HepG2 (cell line): ENCODE results near the gene UTF1. TPM values are rescaled to one million over a fixed set of nuclear protein-coding genes. Genes with fewer than 3 reads are reported as not detected.

Experiments
- ATAC-seq: fragments of 200-7000 bp; cut with Tn5 transposase; 3 replicates; pipeline ENCODE4 v1.9.1; 2020; ENCODE audit warnings: mild to moderate bottlenecking, moderate library complexity
- BruUV-seq: library from RNA; stranded (reverse); fragments of 400-500 nt; replicated peaks from 2 replicates; lab custom pipeline; 2021; lab: Mats Ljungman, UMichigan
- CTCF ChIA-PET: fragments of 300-600 bp; formaldehyde crosslinking; extraction: SDS; loops from one replicate; lab custom pipeline; 2021; ENCODE audit warnings: low total read pairs, inconsistent platforms, low intra/inter-chr PET ratio; lab: Yijun Ruan, JAX
- POLR2A ChIA-PET: fragments of 350-600 bp; sonication (Branson Sonifier 250); formaldehyde crosslinking; loops from one replicate; lab custom pipeline; 2020; ENCODE audit warnings: antibody characterized with exemption, inconsistent platforms; lab: Yijun Ruan, JAX
- DNase-seq: peaks from one replicate; pipeline ENCODE4 v3.0.0-alpha.2; 2015; ENCODE audit warnings: low spot score
- FAIRE-seq: peaks from 3 replicates; lab custom pipeline; 2011; peaks lifted over from hg19 to GRCh38; lab: Jason Lieb, UNC
- H2AFZ ChIP-seq: one replicate; pipeline ENCODE4 v1.6.1; 2011; ENCODE audit warnings: low read length, inconsistent platforms
- H3K27ac ChIP-seq: fragments of 300-600 bp; 3 replicates; pipeline ENCODE4 v1.8.0; 2011; ENCODE audit warnings: mixed run types, mild to moderate bottlenecking, mixed read lengths, low read length, inconsistent platforms; ENCODE audit not compliant: insufficient read depth; ENCODE audit errors: extremely low read length
- H3K27me3 ChIP-seq, 2 experiments: fragments of 200-600 bp in 1 of 2; 2 replicates in 1 of 2; 3 replicates in 1 of 2; pipeline versions ENCODE4 v1.6.0 to v1.8.0; 2011; ENCODE audit warnings: low read length in 2 of 2, mild to moderate bottlenecking in 2 of 2, moderate library complexity in 2 of 2, inconsistent platforms in 1 of 2; ENCODE audit not compliant: insufficient read depth in 2 of 2, control insufficient read depth in 1 of 2
- H3K36me3 ChIP-seq, 2 experiments: fragments of 200-600 bp in 1 of 2; replicated peaks in 1 of 2; 2 replicates in 1 of 2; 3 replicates in 1 of 2; pipeline versions ENCODE4 v1.5.1 to v1.8.0; 2011; ENCODE audit warnings: low read length in 2 of 2, inconsistent platforms in 1 of 2; ENCODE audit not compliant: insufficient read depth in 2 of 2, control insufficient read depth in 1 of 2
- H3K4me1 ChIP-seq: 2 replicates; pipeline ENCODE4 v1.5.1; 2012; ENCODE audit warnings: low read length, inconsistent platforms; ENCODE audit not compliant: insufficient read depth
- H3K4me2 ChIP-seq: 2 replicates; pipeline ENCODE4 v1.6.0; 2011; ENCODE audit warnings: low read depth, low read length, inconsistent platforms
- H3K4me3 ChIP-seq, 3 experiments: fragments of 200-600 bp in 1 of 3; sonication (generic), shearing (Covaris generic) in 1 of 3; replicated peaks in 1 of 3; 2 replicates each; pipeline ENCODE4 v1.5.1; 2011 to 2016; ENCODE audit warnings: low read length in 3 of 3, inconsistent platforms in 2 of 3, low read depth in 2 of 3, mild to moderate bottlenecking in 2 of 3, control low read depth in 1 of 3, mixed read lengths in 1 of 3; ENCODE audit not compliant: insufficient read depth in 1 of 3
- H3K79me2 ChIP-seq: one replicate; pipeline ENCODE4 v1.6.1; 2011; ENCODE audit warnings: low read length, inconsistent platforms; ENCODE audit not compliant: insufficient read depth
- H3K9ac ChIP-seq: 2 replicates; pipeline ENCODE4 v1.6.0; 2011; ENCODE audit warnings: mild to moderate bottlenecking, low read depth, low read length, inconsistent platforms; ENCODE audit not compliant: insufficient read depth
- H3K9me3 ChIP-seq: 2 replicates; pipeline ENCODE4 v1.5.1; 2012; ENCODE audit warnings: mild to moderate bottlenecking, low read length
- H4K20me1 ChIP-seq: 2 replicates; pipeline ENCODE4 v1.6.0; 2011; ENCODE audit warnings: inconsistent platforms, mild to moderate bottlenecking, low read length, moderate library complexity; ENCODE audit not compliant: insufficient read depth
- CBFB ChIP-seq: sonication (generic); formaldehyde crosslinking; IDR thresholded peaks from 2 replicates; pipeline ENCODE4 v1.4.0; 2020; ENCODE audit warnings: missing genetic modification reagents
- CBX1 ChIP-seq: IDR thresholded peaks from one replicate; pipeline ENCODE4 v1.6.1; 2016; ENCODE audit warnings: antibody characterized with exemption, low read depth
- CEBPB ChIP-seq: IDR thresholded peaks from 2 replicates; pipeline ENCODE4 v1.6.1; 2011; ENCODE audit warnings: low read depth, low read length, improper control_type of control experiment, borderline replicate concordance
- FOXA3 ChIP-seq: IDR thresholded peaks from 2 replicates; pipeline ENCODE4 v1.6.1; 2016; ENCODE audit warnings: missing genetic modification reagents, missing compliant biosample characterization
- PHB2 ChIP-seq: fragments of 450-650 bp; IDR thresholded peaks from 2 replicates; pipeline ENCODE4 v1.6.1; 2018; ENCODE audit not compliant: partially characterized antibody
- PRPF4 ChIP-seq: fragments of 200-400 bp; formaldehyde crosslinking; IDR thresholded peaks from 2 replicates; pipeline ENCODE4 v1.6.1; 2016; ENCODE audit warnings: low read length, low read depth; ENCODE audit not compliant: poor library complexity, severe bottlenecking
- TBX3 ChIP-seq: fragments of 450-650 bp; IDR thresholded peaks from 2 replicates; pipeline ENCODE4 v1.6.1; 2017; ENCODE audit warnings: antibody characterized with exemption, mild to moderate bottlenecking, inconsistent platforms, borderline replicate concordance
- ZNF24 ChIP-seq: fragments of 450-650 bp; IDR thresholded peaks from 2 replicates; pipeline ENCODE4 v1.6.1; 2017; ENCODE audit warnings: antibody characterized with exemption, mild to moderate bottlenecking
- ZNF292 ChIP-seq: sonication (generic); formaldehyde crosslinking; IDR thresholded peaks from 2 replicates; pipeline ENCODE4 v1.8.1; 2022; ENCODE audit warnings: mild to moderate bottlenecking, low read depth, missing genetic modification reagents, borderline replicate concordance
- ZNF546 ChIP-seq: sonication (generic); formaldehyde crosslinking; conservative IDR thresholded peaks from 2 replicates; pipeline ENCODE4 v1.8.1; 2023; ENCODE audit warnings: mild to moderate bottlenecking, missing genetic modification reagents
- ZNF605 ChIP-seq: sonication (generic); formaldehyde crosslinking; IDR thresholded peaks from 2 replicates; pipeline ENCODE4 v1.8.0; 2022; ENCODE audit warnings: mild to moderate bottlenecking, missing genetic modification reagents
- ZNF713 ChIP-seq: sonication (generic); formaldehyde crosslinking; IDR thresholded peaks from 2 replicates; pipeline ENCODE4 v1.4.0; 2020; ENCODE audit warnings: mild to moderate bottlenecking, missing genetic modification reagents
- ZSCAN30 ChIP-seq: sonication (generic); formaldehyde crosslinking; IDR thresholded peaks from 2 replicates; pipeline ENCODE4 v1.5.0; 2020; ENCODE audit warnings: mild to moderate bottlenecking, missing genetic modification reagents
- WGBS: methylation state at CpG from one replicate; pipeline ENCODE4 v1.1.6; 2017; ENCODE audit warnings: low lambda C conversion rate; 5-methylcytosine and 5-hydroxymethylcytosine counted together
- in situ Hi-C: cut with HindIII; loops from 2 replicates; pipeline ENCODE4 v1.10.0; 2017; ENCODE audit warnings: low pct_unique_long_range_greater_than_20kb; ENCODE audit not compliant: extremely low pct_ligation_motif_present
- intact Hi-C: fragments of 100-400 bp; cut with micrococcal nuclease; formaldehyde crosslinking; loops from one replicate; pipeline ENCODE4 v1.10.0; 2022; ENCODE audit not compliant: unreplicated experiment
- polyA plus RNA-seq, 8 experiments: library from polyadenylated mRNA; depleted of rRNA in 3 of 8; stranded (reverse) in 7 of 8; unstranded in 1 of 8; fragments of >200 nt; fragmentation: Illumina TruSeq in 4 of 8; extraction: Trizol in 4 of 8; gene quantifications; 2 replicates each; pipeline versions ENCODE4 v1.2.1 to v1.2.3, GENCODE V29; 2011 to 2016; ENCODE audit warnings: low read depth in 4 of 8, missing spikeins in 1 of 8, mixed read lengths in 1 of 8; ENCODE audit not compliant: insufficient read depth in 1 of 8
- total RNA-seq, 5 experiments: library from RNA; depleted of rRNA; stranded (reverse); fragments of >200 nt; fragmentation: Illumina TruSeq; extraction: Trizol; gene quantifications; 2 replicates each; pipeline ENCODE4 v1.2.3, GENCODE V29; 2016; ENCODE audit warnings: low read depth in 1 of 5
- TF ChIP-seq, protein P1 (sequence below): sonication (generic); formaldehyde crosslinking; IDR thresholded peaks from 2 replicates; pipeline ENCODE4 v1.8.1; 2023; ENCODE audit warnings: mild to moderate bottlenecking, missing genetic modification reagents, borderline replicate concordance
- TF ChIP-seq, protein P2 (sequence below): sonication (generic); formaldehyde crosslinking; IDR thresholded peaks from 2 replicates; pipeline ENCODE4 v1.4.0; 2020; ENCODE audit warnings: missing genetic modification reagents, mild to moderate bottlenecking, borderline replicate concordance
- TF ChIP-seq, protein P3 (sequence below): fragments of 450-650 bp; IDR thresholded peaks from 2 replicates; pipeline ENCODE4 v1.6.1; 2017

Gene UTF1
- total and polyA plus RNA-seq, 2 of the 13 experiments (the other 11 are each of a cell fraction or from before 2014, with no cell fraction given) = not detected

DNA sequence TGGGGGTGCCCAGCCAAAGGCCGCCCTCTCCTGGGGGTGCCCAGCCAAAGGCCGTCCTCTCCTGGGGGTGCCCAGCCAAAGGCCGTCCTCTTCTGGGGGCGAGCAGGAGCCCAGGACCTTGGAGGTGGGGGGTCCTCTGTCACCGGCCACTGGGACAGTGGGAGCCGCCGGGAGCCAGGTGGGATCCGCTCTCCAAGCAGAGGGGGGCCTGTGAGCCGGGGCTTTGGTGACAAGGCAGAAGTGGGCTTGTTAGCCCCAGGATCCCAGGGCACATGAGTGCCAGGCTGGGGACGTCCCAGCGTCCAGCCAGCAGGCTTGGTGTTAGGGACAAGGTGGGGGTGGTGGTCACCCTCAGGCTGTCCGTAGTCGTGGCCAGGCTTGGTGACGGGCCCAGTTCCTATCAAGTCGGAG lies 29.4 kb upstream of the UTF1 start:
- no peak overlapping the region for H3K9ac ChIP-seq
- peaks cover 38 to 86% of the 10 kb centered on the region in 2 experiments; a peak in 4 of 5 replicates for H3K27me3 ChIP-seq
- TF ChIP-seq, protein P1, sequence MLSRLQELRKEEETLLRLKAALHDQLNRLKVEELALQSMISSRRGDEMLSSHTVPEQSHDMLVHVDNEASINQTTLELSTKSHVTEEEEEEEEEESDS (CRISPR knock-in tag) = no peak
- TF ChIP-seq ZNF546 = no peak
- TF ChIP-seq CEBPB = no peak
- TF ChIP-seq FOXA3 (CRISPR knock-in tag) = no peak
- TF ChIP-seq, protein P2, sequence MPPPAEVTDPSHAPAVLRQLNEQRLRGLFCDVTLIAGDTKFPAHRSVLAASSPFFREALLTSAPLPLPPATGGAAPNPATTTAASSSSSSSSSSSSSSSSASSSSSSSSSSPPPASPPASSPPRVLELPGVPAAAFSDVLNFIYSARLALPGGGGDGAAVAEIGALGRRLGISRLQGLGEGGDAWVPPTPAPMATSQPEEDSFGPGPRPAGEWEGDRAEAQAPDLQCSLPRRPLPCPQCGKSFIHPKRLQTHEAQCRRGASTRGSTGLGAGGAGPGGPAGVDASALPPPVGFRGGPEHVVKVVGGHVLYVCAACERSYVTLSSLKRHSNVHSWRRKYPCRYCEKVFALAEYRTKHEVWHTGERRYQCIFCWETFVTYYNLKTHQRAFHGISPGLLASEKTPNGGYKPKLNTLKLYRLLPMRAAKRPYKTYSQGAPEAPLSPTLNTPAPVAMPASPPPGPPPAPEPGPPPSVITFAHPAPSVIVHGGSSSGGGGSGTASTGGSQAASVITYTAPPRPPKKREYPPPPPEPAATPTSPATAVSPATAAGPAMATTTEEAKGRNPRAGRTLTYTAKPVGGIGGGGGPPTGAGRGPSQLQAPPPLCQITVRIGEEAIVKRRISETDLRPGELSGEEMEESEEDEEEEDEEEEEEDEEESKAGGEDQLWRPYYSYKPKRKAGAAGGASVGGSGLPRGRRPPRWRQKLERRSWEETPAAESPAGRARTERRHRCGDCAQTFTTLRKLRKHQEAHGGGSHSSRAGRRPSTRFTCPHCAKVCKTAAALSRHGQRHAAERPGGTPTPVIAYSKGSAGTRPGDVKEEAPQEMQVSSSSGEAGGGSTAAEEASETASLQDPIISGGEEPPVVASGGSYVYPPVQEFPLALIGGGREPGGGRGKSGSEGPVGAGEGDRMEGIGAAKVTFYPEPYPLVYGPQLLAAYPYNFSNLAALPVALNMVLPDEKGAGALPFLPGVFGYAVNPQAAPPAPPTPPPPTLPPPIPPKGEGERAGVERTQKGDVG (CRISPR knock-in tag) = no peak
- TF ChIP-seq ZNF24 = no peak
- TF ChIP-seq ZNF713 (CRISPR knock-in tag) = no peak
- no peak for TF ChIP-seq PRPF4
- no peak for TF ChIP-seq ZSCAN30 (CRISPR knock-in tag)
- no peak for TF ChIP-seq ZNF292 (CRISPR knock-in tag)
- TF ChIP-seq, protein P3, sequence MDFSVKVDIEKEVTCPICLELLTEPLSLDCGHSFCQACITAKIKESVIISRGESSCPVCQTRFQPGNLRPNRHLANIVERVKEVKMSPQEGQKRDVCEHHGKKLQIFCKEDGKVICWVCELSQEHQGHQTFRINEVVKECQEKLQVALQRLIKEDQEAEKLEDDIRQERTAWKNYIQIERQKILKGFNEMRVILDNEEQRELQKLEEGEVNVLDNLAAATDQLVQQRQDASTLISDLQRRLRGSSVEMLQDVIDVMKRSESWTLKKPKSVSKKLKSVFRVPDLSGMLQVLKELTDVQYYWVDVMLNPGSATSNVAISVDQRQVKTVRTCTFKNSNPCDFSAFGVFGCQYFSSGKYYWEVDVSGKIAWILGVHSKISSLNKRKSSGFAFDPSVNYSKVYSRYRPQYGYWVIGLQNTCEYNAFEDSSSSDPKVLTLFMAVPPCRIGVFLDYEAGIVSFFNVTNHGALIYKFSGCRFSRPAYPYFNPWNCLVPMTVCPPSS = no peak
- TF ChIP-seq TBX3 = no peak
- no peak for TF ChIP-seq PHB2
- no peak for TF ChIP-seq CBFB (CRISPR knock-in tag)
- no peak for TF ChIP-seq ZNF605
- TF ChIP-seq CBX1 = no peak
- H3K4me1 ChIP-seq = no peaks in the 10 kb centered on the region
- no peaks in the 10 kb centered on the region for H3K36me3 ChIP-seq
- no peak for FAIRE-seq
- no peaks in the 10 kb centered on the region for H4K20me1 ChIP-seq
- ChIA-PET POLR2A (no interaction called here), CTCF (no interaction called here)
- intact Hi-C loops = no loop called here
- no TSS peak for BruUV-seq
- no peaks in the 10 kb centered on the region for H3K79me2 ChIP-seq
- H3K4me2 ChIP-seq = no peak overlapping the region
- no peak overlapping the region for H3K27ac ChIP-seq
- no peak overlapping the region for H3K4me3 ChIP-seq
- 67% methylated on average over 4 of the region's 15 CpGs for WGBS
- ATAC-seq = no peak
- in situ Hi-C loops = no loop called here
- H2AFZ ChIP-seq = no peak overlapping the region
- no peak for DNase-seq
- no peaks in the 10 kb centered on the region for H3K9me3 ChIP-seq
